A172 (cell line): ENCODE data around the gene QSOX2. TPM values are rescaled to one million over a fixed set of nuclear protein-coding genes. Genes with fewer than 3 reads are reported as not detected.
A peak's percentile ranks its signal among the peaks of the same experiment; 100 is the strongest.

Experiments
- DNase-seq: peaks from one replicate; pipeline ENCODE4 v3.0.0-alpha.2; 2015; ENCODE audit warnings: low spot score
- total RNA-seq: library from RNA; depleted of rRNA; stranded (reverse); fragments of >200 nt; shearing (Covaris generic); gene quantifications from 2 replicates; pipeline ENCODE4 v1.2.3, GENCODE V29; 2014

QSOX2 gene
- total RNA-seq, 1 experiment from 2014 or later, result 39.7 TPM

GRCh38 chr9:136190656-136191055 lies 55.0 kb downstream of the QSOX2 start:
- DNase-seq, result no peak

GRCh38 chr9:136190237-136190601 lies 55.4 kb downstream of the QSOX2 start:
- no peak for DNase-seq

GRCh38 chr9:136189394-136190236 lies 56.0 kb downstream of the QSOX2 start:
- peak; percentile 36 for DNase-seq

GRCh38 chr9:136187683-136188586 lies 57.7 kb downstream of the QSOX2 start:
- no peak for DNase-seq

- no peak for DNase-seq
Observed at GRCh38 chr9:136187197-136187596, 58.4 kb downstream of the QSOX2 start.

GRCh38 chr9:136186386-136186785 lies 59.2 kb downstream of the QSOX2 start:
- no peak for DNase-seq

GRCh38 chr9:136185596-136186366 lies 59.8 kb downstream of the QSOX2 start:
- DNase-seq, result no peak

GRCh38 chr9:136185066-136185465 lies 60.5 kb downstream of the QSOX2 start:
- no peak for DNase-seq

- no peak for DNase-seq
Observed at GRCh38 chr9:136182850-136183422, 62.7 kb downstream of the QSOX2 start.

- no peak for DNase-seq
Observed at GRCh38 chr9:136182420-136182787, 63.2 kb downstream of the QSOX2 start.

GRCh38 chr9:136181784-136182419 lies 63.7 kb downstream of the QSOX2 start:
- no peak for DNase-seq

- DNase-seq, result no peak
Observed at GRCh38 chr9:136180586-136180985, 65.0 kb downstream of the QSOX2 start.

- no peak for DNase-seq
Observed at GRCh38 chr9:136179761-136180160, 65.9 kb downstream of the QSOX2 start.

- DNase-seq, result no peak
Observed at GRCh38 chr9:136179101-136179616, 66.5 kb downstream of the QSOX2 start.

GRCh38 chr9:136178773-136179075 lies 66.9 kb downstream of the QSOX2 start:
- no peak for DNase-seq

GRCh38 chr9:136178061-136178772 lies 67.4 kb downstream of the QSOX2 start:
- no peak for DNase-seq

GRCh38 chr9:136177224-136177623 lies 68.4 kb downstream of the QSOX2 start:
- no peak for DNase-seq

- no peak for DNase-seq
Observed at GRCh38 chr9:136175616-136176197, 69.9 kb downstream of the QSOX2 start.

- DNase-seq, result no peak
Observed at GRCh38 chr9:136174779-136175615, 70.6 kb downstream of the QSOX2 start.
